GM19328 (cell line): ENCODE results near the gene MYH11.
"Not testable (repeated sequence)": the region's sequence is repeated elsewhere in the genome, so short reads cannot be mapped to it uniquely, and the experiment has no call there.

Experiments
- ATAC-seq: cut with Tn5 transposase; IDR thresholded peaks from one replicate; pipeline ENCODE4 v1.9.1; 2021; ENCODE audit warnings: mild to moderate bottlenecking, moderate library complexity; ENCODE audit not compliant: unreplicated experiment

Gene MYH11

DNA sequence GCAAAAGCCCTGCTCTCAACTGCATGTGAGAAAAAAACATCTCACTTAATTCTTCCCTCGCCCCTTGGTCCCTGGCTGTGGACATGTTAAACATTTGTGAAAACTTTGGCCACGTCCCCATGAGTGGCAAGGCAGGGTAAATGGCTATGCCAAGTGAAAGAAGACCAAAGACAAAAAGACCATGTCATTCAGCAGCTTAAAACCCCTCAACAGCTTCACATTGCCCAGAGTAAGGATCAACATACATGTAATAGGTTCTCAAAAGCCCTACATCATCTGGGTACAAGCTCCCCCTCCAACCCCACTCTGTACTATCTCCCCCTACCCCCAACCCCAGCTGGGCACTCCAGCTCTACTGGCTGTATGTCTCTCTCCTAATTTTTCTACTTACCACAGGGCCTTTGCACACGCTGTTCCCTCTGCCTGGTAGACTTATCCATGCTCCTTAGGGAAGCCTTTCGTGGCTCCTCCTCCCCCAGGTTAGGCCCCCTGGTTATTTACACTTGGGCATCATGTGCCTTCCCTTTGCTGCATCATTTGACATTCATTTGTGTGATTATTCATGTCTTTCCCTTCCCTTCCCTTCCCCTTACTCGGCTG, 131.1 kb downstream of the MYH11 start:
- no peak for ATAC-seq

DNA sequence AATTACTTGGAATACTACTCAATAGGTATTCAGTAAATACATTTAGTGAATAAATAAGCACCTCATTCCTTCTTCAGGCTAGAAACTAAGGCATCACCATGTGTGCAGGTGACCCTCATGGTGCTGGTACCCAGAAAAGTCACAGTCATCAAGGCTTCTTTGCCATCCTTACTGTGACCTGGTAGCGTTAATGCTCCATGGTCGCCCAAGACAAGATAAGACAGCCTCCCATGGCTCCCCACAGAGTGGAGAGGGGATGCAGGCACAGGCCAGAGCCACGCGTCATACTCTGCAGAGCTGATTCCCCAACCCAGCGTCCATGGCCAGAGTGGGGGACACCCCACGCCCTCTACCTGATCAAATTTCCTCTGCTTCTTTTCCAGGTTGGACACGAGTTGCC, 133.0 kb downstream of the MYH11 start:
- no peak for ATAC-seq

- ATAC-seq: no peak
These were observed 135.8 kb downstream of the MYH11 start for GRCh38 chr16:15721018-15721417.

DNA sequence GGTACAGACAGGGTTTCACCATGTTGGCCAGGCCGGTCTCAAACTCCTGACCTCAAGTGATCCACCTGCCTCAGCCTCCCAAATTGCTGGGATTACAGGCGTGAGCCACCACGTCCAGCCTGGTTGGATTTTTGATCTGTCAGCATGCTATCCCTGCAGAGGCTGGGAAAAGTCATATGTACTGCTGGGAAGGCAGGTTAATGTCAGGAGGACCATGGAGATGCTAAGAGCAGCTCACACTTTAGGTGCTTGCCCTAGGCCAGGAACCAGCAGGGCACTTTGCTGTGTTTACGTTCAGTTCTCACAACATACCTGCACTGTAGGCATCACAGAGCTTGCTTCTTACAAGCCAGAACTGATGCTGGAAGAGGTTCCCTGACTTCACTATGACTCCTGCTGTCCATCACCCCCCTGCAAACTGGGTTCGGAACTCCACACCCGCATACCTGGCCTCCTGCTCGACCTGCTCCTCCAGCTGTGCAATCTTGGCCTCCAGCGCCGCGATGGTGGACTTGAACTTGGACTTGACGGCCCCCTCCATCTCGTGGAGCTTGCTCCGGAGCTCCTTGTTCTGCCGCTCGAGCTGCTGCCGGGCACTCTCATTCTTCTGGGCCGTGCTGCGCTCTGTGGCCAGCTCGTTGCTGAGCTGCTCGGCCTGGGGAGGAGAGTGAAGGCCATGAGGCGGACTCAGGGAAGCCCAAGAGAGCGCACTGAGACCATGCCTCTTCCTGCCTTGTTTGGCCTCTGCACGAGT, 140.0 kb downstream of the MYH11 start:
- ATAC-seq: no peak

DNA sequence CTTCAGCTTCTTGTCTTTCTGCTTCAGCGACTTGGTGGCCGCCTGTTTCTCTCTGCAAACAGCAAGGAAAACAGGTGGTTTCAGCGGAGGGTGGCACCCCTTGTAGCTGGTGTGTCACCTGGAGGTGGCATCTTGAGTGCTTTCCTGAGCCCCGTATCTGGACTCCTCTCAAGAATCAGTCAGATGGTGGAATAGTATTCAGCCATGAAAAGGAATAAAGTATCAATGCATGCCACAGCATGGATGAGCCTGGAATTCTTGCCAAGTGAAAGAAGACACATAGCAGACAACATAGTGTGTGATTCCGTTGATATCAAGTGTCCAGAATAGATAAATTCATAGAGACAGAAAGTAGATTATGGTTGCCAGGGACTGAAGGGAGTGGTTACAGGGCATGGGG, 141.6 kb downstream of the MYH11 start:
- no peak for ATAC-seq

DNA sequence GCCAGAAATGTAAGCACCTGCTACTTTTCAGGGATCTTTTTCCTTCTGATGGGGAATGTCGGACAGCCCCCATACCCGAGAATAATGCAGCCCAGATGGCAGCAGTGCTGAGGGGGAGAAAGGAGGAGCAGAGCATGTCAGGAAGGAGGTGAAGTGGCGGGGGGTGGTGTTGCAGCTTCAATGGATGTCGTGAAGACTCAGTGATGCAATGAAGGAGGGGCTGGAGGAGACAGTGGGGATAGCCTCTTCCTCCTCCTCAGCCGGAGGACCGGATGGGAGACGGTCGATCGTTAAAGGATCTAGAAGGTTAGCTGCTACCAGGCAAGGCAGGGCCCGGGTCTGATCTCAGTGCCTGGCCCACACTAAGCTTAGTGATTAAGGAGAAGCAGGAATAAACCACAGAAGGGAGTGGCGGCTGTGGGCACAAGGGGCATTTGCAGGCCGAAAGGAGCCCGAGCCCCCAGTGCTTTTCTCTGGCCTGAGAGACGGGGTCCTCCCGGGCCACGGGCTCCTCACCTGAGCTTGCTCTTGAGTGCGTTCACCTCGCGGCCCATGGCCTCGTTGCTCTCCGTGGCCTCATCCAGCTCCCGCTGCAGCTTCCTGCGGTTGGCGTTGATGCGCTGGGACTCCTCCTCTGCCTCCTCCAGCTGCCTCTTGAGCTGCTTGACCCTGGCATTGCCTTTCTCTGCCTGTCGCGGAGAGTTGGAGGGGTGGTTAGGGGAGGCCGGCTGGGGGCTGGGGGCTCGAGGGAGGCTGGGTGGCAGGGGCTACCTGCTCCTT, 142.2 kb downstream of the MYH11 start:
- no peak for ATAC-seq

DNA sequence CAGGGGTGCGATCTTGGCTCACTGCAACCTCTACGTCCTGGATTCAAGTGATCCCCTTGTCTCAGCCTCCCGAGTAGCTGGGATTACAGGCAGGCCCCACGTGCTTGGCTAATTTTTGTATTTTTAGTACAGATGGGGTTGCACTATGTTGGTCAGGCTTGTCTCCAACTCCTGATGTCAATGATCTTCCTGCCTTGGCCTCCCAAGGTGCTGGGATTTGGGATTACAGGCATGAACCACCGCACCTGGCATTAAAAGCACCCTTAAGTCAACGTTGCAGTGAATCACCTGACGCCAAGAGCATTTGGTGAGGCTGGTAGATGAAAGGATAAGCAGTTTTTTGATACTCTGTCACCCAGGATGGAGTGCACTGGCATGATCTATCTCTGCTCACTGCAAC, 147.8 kb downstream of the MYH11 start:
- no peak for ATAC-seq

DNA sequence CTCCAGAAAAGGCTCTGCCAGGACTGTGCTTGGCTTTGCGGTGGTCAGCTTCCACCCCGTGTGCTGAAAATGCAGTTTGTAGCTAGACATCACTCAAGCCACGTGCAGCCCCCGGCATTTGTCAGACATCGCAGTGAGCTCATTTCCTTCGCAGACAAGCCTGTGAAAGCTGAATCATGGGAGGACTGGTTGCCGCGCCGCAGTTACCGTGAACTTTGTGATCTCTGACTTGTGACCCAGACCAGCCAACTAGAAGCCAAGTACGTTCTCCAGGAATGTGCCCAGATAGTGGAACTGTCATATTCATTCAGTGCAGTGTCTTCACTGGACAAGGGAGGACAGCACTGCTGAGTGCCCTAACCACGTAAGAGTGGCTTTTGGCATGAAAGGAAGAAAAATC, 148.7 kb downstream of the MYH11 start:
- ATAC-seq: no peak

DNA sequence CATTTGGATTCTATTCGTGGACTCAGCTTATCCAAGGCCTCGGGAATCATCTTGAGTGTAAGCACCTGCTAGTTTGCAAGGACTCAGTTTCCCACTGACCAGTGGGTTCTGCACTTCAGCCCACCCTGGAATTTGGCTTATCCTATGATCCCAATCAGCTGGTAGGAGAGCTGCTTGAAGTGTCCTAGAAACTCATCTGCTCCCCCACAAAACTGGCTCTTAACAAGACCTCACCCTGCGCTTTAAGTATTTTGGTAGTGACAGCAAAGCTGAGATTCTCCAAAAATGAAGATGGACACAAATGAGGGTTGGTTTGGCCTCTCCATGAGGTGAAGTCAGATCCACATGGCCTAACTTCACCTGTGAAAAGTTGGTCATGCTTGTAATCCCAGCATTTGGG, 149.5 kb downstream of the MYH11 start:
- ATAC-seq: no peak

DNA sequence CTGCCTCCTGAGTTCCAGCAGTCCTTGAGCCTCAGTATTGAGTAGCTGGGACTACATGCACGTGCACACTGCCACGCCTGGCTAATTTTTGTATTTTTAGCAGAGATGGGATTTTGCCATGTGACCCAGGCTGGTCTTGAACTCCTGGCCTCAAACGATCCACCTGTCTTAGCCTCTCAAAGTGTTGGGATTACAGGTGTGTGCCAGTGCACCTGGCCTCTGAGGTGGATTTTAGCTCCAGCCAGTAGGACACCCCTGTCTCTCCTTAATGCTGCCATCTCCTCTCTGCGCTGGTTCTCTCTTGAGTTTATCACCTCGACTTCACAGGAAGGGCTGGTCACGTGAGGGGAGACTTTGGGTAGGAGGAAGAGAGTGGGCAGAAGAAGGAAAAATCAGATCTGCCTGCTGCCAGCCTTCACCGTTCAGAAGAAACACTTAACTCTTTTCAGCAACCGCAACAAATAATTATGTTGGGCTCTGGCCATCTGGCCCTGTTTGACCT, 151.7 kb downstream of the MYH11 start:
- ATAC-seq: no peak

- no peak for ATAC-seq
These were observed 152.3 kb downstream of the MYH11 start for GRCh38 chr16:15704545-15704987.

DNA sequence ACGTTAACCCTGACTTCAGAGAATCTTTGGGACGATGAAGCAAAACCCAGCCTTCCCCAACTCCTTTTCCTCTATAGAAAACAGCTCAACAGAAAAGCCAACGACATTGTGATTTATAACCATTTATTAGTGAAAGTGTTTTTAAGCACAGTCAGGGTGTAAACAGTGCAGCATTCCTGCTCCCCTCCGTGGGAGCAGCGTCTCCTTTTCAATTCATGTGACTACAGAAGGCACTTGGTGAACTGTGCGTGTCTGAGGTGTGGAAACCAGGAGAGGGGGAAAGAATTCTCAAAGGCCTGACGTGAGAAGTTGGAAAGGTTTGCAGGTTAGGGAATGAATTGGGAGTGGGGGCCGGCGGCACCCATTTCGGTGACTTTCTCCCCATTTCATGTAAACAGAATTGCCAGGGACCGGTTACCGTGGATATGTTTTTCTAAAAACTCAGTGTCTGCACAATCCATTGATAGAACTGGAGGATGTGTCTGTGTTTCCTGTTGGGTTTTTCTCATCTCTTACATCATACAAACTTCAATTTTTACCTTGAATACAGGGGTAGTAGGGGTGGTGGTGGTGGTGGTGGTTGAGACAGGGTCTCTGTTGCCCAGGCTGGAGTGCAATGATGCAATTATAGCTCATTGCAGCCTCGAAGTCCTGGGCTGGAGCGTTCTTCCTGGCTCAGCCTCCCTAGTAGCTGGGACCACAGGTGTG, 153.6 kb downstream of the MYH11 start:
- ATAC-seq: no peak

GRCh38 chr16:15701975-15702970, 154.6 kb downstream of the MYH11 start:
- no peak for ATAC-seq

DNA sequence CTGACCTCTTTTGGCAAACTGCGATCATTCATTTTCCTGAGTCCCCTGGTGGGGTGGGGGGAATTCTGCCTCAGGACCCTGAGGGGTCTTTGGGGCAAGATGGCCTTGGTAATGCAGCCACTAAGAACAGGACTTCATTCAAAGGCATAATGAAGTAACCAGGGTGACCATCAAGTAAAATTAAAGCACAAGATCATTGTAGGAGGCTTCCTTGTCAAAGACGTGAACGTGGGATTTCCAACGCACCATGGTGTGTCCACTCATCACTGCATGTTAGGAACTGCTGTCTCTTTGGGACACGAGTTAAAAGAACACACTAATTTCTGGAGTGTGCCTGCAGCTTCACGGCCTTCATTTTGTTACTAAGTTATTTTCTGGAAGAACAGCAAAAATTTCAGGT, 155.5 kb downstream of the MYH11 start:
- ATAC-seq: no peak

- no peak for ATAC-seq
These were observed 157.0 kb downstream of the MYH11 start for GRCh38 chr16:15699819-15700218.

DNA sequence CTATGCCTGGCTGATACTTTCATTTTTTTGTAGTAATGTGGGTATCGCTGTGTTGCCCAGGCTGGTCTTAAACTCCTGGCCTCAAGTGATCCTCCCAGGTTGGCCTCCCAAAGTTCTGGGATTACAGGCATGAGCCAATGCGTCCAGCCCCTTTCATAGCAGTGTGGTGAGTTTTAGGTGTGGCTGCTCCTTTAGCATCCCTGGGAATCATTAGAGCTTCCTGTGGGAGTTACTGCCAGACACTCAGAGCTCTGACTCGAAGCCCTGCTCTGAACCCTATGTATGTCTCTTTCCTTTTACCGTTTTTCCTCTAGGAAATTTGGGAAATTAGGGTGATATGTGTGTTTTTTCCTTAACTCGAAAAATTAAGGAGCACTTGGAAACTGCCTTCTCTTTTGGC, 162.3 kb downstream of the MYH11 start:
- no peak for ATAC-seq

DNA sequence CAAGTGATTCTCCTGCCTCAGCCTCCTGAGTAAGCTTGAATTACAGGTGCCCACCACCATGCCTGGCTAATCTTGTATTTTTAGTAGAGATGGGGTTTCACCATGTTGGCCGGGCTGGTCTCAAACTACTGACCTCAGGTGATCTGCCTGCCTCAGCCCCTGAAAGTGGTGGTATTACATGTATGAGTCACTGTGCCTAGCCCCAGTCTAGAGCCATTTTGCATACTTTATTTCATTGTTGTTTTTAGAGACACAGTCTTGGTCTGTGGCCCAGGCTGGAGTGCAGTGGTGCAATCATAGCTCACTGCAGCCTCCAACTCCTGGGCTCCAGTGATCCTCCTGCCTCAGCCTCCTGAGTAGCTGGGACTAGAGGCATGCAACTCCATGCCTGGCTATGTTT, 164.3 kb downstream of the MYH11 start:
- ATAC-seq: not testable (repeated sequence)

GRCh38 chr16:15691046-15691445, 165.8 kb downstream of the MYH11 start:
- no peak for ATAC-seq

DNA sequence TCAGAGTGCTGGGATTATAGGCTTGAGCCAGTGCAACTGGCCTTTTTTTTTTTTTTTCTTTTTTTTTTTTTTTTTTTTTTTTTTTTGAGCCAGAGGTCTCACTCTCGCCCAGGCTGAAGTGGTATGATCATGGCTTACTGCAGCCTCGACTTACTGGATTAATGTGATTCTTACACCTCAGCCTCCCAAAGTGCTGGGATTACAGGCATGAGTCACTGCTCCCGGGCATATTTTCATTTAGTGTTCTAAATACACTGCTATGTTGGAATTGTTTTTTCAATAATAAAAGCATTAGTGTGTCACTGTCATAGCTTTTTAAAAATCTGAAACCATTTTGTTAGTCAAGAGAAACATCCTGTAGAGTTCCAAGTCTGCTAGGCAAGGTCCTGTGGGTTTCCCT, 166.5 kb downstream of the MYH11 start:
- no peak for ATAC-seq

GRCh38 chr16:15689290-15689689, 167.5 kb downstream of the MYH11 start:
- no peak for ATAC-seq
